GM21367 (cell line): ENCODE data around the gene MRFAP1L1.
"Not testable (repeated sequence)": the region's sequence is repeated elsewhere in the genome, so short reads cannot be mapped to it uniquely, and the experiment has no call there.

Experiments used
- ATAC-seq: cut with Tn5 transposase; IDR thresholded peaks from one replicate; pipeline ENCODE4 v1.9.1; 2021; ENCODE audit not compliant: unreplicated experiment

MRFAP1L1 gene

DNA sequence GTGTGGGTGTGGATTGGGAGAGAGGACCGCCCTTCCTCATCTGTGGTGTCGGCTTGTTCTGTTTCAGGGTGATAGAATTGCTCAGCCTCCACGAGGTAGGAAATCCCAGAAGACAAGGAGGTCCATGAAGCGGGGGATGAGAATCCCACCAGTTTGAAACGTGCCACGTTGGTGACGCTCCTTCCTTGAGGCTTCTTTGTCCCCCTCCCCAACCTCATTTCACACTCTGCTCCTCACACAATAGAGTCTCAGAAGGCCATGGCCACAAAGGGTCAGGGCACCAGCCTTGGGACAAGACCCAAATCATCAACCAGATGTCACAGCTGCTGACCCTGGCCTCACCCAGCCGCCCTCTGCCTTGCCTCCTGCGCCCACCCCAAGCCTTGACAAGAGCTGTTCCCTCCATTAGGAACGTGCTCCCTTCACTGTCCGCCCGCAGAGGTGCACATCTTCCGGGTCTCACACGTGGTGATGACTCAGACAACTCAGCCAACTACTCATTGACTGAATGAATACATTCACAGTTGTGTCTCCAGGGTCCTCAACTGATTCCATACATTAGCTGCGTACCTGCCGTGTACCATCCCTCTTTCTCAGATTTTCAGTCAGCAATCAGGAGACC lies 24.6 kb upstream of the MRFAP1L1 start:
- no peak for ATAC-seq

DNA sequence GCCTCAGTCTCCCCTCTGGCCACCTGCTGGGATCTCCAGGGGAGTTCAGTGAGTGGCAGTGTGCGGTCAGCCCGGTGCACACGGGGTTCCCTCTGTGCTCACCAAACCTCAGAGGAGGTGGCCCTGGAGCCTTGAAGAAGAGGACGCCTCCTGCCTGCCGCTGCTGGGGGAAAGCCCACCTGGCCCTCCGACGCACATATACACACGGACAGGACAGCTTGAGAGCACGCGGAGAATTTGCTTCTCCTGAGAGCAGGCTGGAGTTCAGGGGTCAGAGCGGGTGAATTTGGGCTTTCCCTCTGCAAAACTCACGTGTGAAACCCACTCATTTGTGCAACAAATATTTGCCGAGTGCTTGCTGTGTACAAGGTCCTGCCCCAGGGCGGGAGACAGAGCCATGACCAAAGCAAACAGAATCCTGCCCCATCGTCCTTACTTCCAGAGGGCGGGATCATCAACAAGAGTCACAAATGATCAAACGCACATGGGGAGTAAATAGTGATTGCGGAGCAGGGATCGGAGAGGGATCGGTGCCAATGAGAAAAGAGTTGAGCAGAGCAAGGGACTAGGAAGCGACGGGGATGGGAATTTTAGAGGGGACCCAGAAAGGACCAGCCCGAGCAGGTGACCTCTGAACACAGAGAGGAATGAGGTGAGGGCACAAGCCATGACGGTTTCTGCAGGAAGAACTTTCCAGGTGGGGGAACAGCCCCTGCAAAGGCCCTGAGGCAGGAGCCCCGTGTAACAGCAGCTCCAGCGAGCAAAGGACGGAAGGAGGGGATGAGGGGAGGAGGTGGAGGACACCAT lies 23.9 kb upstream of the MRFAP1L1 start:
- ATAC-seq = no peak

DNA sequence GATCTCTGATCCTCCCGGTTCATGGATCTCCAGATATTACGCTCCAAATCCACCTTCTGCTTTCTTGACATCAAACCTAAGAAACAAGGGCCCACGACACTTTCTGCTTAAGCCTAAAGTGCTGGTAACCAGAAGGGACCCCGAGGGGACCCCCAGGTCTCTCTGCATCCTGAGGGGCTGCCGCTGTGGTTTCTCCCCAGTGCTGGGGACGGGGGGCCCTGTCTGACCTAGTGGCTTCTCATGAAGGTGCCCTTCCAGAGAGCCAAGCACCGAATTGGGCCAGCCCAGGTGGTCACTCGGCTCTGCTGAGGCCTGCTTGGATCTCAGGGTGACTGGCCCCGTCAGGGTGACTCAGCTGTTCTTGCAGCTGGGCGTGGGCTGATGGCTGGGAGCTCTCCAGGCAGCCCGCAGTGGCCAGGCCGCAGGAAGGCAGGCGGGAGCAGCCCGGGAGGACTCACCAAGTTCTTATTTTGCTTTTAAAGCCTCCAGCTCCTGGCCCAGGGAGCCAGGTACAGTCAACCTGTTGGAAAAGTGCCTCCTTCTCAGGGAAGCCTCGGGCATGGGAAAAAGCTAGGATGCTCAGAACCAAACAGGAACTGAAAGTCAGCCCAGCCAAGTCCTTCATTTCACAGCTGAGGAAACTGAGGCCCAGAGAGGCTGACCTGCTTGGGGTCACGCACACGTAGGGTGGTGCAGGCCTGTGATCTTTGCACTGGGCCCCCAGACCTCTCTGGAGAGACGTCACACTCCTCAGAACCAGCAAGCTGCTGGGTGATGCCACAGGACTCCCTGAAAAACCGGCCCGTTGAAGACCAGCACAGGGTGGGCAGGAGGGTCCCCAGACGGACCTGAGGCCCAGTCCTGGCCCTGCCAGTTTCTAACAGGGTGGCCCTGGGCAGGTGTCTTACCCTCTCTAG lies 23.0 kb upstream of the MRFAP1L1 start:
- ATAC-seq = no peak

DNA sequence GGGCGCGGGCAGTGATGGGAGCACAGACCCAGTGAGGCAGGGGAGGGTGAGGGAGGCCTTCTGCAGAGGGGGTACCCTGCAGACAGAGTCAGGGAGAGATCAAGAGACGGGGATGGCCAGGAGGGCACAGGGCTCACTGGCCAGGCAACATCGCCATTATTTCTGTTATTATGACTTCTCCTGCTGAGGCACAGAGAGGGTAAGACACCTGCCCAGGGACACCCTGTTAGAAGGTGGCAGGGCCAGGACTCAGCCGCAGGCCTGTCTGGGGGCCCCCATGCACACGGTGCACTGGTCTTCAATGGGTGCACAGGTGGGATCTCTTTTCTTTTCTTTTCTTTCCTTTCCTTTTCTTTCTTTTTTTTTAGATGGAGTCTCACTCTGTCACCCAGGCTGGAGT lies 22.1 kb upstream of the MRFAP1L1 start:
- no peak for ATAC-seq

DNA sequence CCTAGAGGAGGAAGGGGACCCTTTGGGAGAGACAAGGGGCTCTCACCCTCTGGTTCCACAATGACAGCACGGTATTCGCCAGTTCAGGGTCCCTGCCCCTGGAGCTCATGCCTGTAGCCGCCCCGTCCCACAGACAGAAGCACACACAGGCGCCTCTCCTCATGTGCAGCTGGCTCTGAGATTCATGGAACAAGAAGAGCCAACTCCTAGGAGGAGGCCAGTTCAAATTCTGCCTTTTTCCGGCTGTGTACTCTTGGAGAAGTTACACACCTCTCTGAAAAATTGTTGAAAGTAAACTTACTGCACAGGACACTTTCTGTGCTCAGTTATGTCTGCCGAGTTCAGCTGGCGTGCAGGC lies 21.6 kb upstream of the MRFAP1L1 start:
- no peak for ATAC-seq

DNA sequence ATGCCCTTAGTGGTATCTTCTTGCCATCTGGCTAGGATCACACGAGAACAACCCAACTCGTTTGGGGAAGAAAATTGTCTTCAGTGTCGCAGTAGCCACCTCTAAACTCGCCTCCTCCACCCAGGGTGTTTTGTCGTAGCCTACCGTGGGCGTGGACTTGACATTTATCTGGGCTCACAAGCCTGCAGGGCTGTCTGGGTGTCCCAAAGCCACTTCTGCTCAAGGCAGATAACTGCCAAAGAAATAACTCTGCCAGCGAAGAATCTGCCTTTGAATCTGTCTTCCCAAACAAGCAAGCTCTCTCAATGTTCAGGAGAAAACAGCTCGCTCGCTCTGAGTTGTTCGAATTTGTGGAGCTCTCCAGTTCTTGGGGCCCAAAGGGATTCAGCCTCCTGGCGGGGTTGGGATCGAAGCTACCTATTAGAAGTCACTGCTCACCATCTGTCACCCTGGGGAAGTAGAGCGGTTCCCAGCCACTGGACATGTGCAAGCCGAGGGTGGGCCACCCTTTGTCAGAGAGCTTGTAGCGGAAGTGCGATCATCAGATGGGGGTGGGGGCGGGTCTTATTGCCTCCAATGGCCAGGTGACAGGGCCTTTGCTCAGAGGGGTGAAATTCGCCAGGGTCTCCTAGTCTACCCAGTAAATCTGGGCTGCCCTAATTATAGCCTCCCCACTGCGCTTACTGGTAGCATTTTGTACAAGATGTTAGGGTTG lies 21.1 kb upstream of the MRFAP1L1 start:
- ATAC-seq = no peak

DNA sequence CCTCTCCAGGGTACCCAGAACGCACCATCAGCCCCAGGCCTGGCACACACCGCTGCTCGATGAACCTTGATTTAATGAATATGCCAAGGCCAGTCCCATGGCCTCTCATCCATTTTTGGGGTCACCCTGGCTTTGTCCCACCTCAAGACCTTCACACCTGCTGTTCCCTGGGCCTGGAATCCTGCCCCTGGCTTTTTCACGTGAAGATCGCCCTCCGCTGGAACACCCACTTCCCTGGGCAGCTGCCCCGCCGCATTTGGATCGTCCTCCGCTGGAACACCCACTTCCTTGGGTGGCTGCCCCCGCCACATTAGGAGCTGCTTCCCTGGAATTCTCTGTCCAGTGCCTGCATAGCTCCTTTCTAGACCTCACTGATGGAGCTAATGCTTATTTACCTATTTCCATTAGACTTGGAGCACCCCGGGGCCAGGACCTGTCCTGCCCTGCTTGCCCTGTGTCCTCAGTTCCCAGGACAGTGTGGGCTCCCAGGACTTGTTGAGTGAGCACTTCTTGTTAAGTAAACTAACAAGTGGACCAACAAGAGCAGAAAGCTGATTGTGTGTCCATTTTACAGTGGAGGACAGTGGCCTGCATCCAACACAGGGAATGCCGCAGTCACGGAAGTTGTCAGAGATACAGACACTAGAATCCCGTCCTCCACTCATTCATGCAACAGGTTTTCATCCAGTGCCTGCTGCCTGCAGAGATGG lies 18.8 kb upstream of the MRFAP1L1 start:
- ATAC-seq = no peak

DNA sequence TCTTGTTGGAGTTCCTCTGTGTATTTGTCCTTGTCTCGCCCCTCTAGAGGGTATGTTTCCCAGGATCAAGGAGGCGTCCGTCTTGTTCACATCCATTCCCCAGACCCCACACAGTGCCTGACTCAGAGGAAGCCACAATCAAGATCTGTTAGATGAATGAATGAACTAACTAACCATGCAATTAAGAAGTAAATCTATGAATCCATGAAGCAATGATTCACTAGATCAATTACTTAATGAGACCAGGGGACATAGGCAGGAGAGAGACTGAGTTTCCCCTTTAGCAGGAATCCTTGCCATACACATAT lies 18.2 kb upstream of the MRFAP1L1 start:
- ATAC-seq = no peak

DNA sequence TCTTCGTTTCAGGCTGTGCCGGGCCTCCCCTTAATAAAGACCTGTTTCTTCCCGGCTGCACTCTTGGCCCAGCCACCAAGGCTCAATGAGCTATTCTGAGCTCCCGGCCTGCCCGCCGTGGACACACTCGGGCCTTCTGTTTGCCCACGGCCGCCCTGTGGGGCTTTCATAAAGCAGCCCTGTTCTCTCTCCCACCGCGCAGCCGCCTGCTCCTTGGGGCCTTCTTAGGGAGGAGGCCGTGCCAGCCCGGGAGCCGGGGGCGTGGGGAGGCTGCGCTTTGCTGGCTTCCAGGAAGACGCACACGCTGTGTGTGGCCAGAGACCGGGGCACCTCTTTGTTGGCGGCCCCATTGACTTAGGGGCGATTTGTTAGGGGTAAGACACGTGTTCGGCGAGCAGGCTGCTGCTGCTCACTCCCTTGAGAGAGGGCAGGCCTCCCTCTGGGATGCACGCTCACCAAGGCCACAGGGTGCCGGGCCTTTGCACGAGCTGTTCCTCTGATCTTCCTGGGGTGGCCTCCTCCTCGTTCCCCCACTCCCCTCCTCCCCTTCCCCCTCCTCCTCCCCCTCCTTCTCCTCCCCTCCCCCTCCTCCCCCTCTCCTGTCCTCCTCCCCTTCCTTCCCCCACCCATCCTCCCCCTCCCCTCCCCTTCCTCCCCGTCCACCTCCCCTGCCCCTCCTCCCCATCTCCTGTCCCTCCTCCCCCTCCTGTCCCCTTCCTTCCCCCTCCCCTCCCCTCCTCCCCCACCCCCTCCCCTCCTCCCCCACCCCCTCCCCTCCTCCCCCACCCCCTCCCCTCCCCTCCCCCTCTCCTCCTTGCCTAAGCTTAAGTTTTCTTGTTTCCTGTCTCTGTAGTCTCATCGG lies 17.6 kb upstream of the MRFAP1L1 start:
- ATAC-seq = no peak

DNA sequence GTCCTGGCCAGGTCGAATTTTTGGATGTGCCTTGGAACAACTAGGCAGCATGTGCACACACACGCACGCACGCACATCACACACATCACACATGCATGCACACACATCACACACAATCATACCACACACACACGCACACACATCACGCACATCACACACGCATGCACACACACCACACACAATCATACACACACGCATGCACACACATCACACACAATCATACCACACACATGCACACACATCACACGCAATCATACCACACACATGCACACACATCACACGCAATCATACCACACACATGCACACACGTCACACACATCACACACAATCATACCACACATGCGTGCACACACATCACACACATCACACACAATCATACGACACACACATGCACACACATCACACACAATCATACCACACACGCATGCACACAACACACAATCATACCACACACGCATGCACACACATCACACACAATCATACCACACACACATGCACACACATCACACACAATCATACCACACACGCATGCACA lies 15.8 kb upstream of the MRFAP1L1 start:
- not testable (repeated sequence) for ATAC-seq

DNA sequence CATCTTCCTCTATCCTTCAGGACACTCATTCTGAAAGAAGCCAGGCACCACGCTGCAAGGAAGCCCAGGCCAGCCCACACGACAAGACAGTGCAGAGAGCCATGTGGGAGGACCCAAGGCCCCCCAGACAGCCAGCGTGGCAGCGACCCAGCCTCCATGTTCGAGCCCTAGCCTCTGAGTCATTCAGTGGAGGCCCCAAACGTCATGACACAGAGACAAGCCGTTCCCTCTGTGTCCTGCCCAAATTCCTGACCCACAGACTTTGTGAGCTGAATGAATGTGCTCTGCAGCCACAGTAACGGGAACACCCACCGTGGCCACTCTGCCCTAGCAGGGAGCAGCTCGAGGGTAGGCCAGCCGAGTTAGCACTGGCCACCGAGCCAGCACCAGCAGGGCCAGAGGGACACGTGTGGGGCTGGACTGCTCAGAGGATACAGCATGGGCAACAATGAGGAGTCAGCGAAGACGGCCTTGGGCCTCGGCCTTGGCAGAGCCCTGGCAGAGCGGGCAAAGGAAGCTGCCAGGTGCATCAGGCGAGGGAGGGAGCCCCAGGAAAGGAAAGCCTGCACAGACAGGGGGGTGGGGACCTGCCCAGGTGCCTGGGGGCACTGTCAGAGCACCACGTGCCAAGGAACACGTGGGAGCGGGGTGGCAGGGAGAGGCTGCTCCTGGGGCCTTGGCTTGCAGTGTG lies 14.9 kb upstream of the MRFAP1L1 start:
- ATAC-seq = no peak

DNA sequence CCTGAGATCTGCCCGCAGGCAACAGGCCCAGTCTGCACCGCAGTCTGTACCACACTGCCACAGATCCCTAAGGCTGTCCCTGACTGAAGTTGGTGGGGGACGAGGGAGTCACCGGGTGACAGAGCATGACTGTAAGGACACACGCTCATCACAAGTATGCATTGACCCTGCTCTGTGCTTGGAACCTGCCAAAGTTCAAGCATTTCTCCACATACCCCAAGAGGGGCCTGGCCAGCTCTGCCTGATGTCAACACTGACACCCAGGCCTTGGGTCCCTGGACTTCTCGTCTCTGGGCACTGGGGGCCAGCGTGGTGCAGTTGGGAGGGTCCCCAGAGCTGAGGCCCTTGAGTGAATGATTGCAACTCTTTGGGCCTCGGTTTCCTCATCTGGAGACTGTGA lies 14.2 kb upstream of the MRFAP1L1 start:
- ATAC-seq = no peak

DNA sequence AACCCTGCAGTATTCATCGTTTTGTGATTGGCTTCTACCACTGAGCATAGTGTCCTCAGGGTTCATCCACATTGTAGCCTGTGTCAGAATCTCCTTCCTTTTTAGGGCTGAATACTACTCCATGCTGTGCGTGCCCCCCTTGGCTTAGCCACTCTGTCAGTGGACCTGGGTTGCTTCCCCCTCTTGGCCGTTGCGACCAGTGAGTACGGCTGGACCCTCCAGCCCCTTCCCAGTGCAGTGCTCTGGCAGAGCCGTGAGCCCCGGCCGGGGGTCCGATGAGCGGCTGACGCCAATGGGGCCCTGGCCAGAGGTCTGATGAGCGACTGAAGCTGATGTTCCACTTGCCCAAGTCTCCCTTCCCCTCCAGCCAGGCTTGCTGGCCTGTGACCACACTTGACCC lies 13.2 kb upstream of the MRFAP1L1 start:
- ATAC-seq = no peak

DNA sequence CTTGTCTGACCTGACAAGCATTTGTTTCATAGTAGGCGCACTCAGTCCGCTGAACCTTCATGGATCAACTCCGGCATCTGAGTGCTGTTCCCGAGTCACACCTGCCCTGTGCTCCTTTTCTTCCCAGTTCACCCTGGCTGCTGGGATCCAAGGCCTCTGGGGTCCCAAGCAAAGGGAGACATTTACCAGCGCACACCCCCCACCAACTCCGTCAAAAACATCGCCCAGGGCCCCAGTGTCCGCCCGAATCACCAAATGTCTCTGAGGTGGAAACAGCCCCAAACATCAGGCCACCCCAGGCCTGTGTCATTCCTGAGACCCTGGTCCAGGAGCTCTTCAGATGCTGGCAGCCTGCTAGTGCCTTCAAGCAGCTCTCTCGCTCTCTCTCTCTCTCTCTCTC lies 11.5 kb upstream of the MRFAP1L1 start:
- no peak for ATAC-seq

DNA sequence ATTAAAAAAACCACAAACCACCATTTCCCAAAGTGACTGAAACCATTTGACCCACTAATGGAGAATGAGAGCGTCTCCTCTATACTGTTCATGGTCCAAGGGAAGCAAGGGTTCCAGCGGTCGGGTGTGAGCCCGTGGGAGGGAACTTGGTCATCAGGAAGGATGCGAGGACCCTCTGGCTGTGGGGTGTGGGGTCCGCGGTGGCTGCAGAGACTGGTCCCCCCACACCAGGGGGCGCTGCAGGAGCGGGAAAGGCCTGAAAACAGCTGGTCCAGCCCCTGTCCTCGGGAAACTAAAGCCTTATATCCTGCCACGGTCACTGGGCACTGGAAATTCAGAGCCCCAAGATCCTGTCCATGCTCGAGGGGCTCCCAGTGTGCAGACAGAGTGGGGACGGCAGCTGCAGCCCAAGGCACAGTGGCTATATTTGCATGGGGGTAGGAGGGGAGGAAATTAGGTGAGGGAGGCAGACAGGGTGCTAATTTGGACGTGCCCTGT lies 10.6 kb upstream of the MRFAP1L1 start:
- ATAC-seq = no peak

DNA sequence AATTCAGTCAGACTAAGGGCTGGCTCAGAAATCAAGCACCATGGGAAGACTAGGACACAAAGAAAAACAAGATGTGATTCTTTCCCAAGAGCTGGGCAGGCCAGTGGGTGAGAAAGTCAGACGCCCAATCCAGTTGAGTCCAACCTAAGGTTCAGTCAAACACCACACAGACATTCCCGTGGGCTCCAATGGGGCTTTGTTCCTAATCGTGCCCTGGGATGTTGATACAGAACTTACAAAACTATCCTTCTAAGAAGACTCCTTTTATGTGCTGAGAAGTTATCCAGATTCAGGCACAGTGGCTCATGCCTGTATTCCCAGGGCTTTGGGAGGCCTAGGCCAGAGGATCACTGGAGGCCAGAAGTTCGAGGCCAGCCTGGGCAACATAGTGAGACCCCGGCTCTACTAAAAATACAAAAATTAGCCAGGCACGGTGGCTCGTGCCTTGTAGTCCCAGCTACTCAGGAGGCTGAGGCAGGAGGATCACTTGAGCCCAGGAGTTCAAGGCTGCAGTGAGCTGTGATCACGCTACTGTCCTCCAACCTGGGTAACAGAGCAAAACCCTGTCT lies 10.0 kb upstream of the MRFAP1L1 start:
- no peak for ATAC-seq

DNA sequence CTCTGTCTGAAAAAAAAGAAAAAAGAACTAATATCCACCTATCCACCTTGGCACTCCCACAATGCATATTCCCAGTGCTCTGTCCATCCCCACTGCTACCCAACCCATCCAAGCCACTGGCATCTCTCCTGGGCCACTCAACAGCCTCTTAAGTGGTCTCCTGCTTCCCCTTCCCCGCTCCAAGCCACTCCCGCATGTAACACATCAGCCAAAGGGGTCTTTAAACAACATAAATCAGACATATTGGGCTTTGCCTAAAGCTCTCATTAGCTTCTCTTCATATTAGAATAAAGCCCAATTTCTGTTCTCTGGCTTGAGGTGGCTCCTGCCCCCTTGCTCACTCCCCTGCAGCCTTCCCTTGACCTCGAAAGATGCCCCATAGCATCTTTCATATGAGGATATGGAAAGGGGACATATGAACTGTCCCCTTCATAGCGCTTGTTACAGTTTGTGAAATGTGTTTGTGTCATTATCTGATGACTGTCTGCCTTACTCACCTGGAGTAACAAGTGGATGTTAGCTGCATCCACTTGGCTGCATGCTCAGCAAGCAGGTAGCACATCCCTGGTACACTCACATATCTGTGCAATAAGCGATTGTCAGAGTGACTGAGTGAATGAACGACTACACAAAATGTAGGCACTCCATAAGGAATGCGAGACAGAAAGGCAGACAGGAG lies 9.4 kb upstream of the MRFAP1L1 start:
- ATAC-seq = no peak
